Activated CD4-positive, alpha-beta T cell treated with anti-CD3 and anti-CD28 coated beads for 1 hour (primary cell): ENCODE measurements around the gene TEX13A.
"Not testable (repeated sequence)": the region's sequence is repeated elsewhere in the genome, so short reads cannot be mapped to it uniquely, and the experiment has no call there.

ENCODE experiments used
- DNase-seq: peaks from one replicate; pipeline ENCODE4 v3.0.0-alpha.2; 2020

The TEX13A gene

GRCh38 chrX:105220636-105221035 lies at the start of gene TEX13A:
TSS of gene TEX13A (minus strand) at chrX:105220694. CDS start at chrX:105220397, 297 bp downstream.
- DNase-seq = no peak

GRCh38 chrX:105269386-105269785 lies 48.9 kb upstream of the TEX13A start:
- DNase-seq = no peak

- no peak for DNase-seq
Observed at GRCh38 chrX:105267167-105267566, 46.7 kb upstream of the TEX13A start.

GRCh38 chrX:105266456-105266855 lies 46.0 kb upstream of the TEX13A start:
- DNase-seq = no peak

GRCh38 chrX:105265093-105265492 lies 44.6 kb upstream of the TEX13A start:
- DNase-seq = no peak

GRCh38 chrX:105263801-105264200 lies 43.3 kb upstream of the TEX13A start:
- no peak for DNase-seq

- DNase-seq = no peak
Observed at GRCh38 chrX:105263171-105263570, 42.7 kb upstream of the TEX13A start.

GRCh38 chrX:105260291-105261043 lies 40.0 kb upstream of the TEX13A start:
- no peak for DNase-seq

GRCh38 chrX:105241056-105241455 lies 20.6 kb upstream of the TEX13A start:
- no peak for DNase-seq

GRCh38 chrX:105237407-105237806 lies 16.9 kb upstream of the TEX13A start:
- not testable (repeated sequence) for DNase-seq

- DNase-seq = no peak
Observed at GRCh38 chrX:105229146-105229545, 8.7 kb upstream of the TEX13A start.

- no peak for DNase-seq
Observed at GRCh38 chrX:105228602-105229001, 8.1 kb upstream of the TEX13A start.

GRCh38 chrX:105226499-105226898 lies 6.0 kb upstream of the TEX13A start:
- DNase-seq = no peak

GRCh38 chrX:105221374-105221773 lies 880 bp upstream of the TEX13A start:
- no peak for DNase-seq

GRCh38 chrX:105219454-105220401 lies 766 bp downstream of the TEX13A start:
- no peak for DNase-seq

GRCh38 chrX:105211066-105211575 lies 9.4 kb downstream of the TEX13A start:
- no peak for DNase-seq

- no peak for DNase-seq
Observed at GRCh38 chrX:105210258-105210657, 10.2 kb downstream of the TEX13A start.

GRCh38 chrX:105209406-105209805 lies 11.1 kb downstream of the TEX13A start:
- DNase-seq = no peak

GRCh38 chrX:105191878-105192277 lies 28.6 kb downstream of the TEX13A start:
- DNase-seq = no peak

- DNase-seq = no peak
Observed at GRCh38 chrX:105190252-105190853, 30.1 kb downstream of the TEX13A start.

GRCh38 chrX:105189093-105189492 lies 31.4 kb downstream of the TEX13A start:
- DNase-seq = no peak

GRCh38 chrX:105179644-105180043 lies 40.9 kb downstream of the TEX13A start:
- DNase-seq = no peak

GRCh38 chrX:105173071-105173470 lies 47.4 kb downstream of the TEX13A start:
- no peak for DNase-seq
